CD4-positive, alpha-beta T cell (primary cell): ENCODE data around the gene TMEM69. TPM values are rescaled to one million over a fixed set of nuclear protein-coding genes. Genes with fewer than 3 reads are reported as not detected.

Experiments used
- ATAC-seq: fragments of 200-7000 bp; cut with Tn5 transposase; one replicate; pipeline ENCODE4 v1.10.0; 2022; ENCODE audit warnings: mild to moderate bottlenecking; ENCODE audit not compliant: poor library complexity
- CTCF ChIA-PET: fragments of 350-600 bp; sonication (Branson Sonifier 250); formaldehyde crosslinking; loops from one replicate; lab custom pipeline; 2021; ENCODE audit warnings: antibody characterized with exemption, inconsistent platforms; lab: Charles Lee
- POLR2A ChIA-PET: fragments of 350-600 bp; sonication (Branson Sonifier 250); formaldehyde crosslinking; loops from one replicate; lab custom pipeline; 2021; ENCODE audit warnings: antibody characterized with exemption, inconsistent platforms; lab: Charles Lee
- DNase-seq, 14 experiments: peaks; one replicate each; pipeline ENCODE4 v3.0.0-alpha.2; 2013 to 2020; ENCODE audit warnings: mixed read lengths in 2 of 14
- H3K27ac ChIP-seq, 2 donors: one replicate each; pipeline versions ENCODE4 v1.5.1 to v1.7.0; 2013; ENCODE audit warnings: low read length in 2 of 2, low read depth in 1 of 2, mild to moderate bottlenecking in 1 of 2
- H3K27me3 ChIP-seq, 2 experiments: 1 replicate in 1 of 2; 2 replicates in 1 of 2; pipeline versions ENCODE4 v1.6.1 to v1.7.0; 2013; ENCODE audit warnings: low read length in 2 of 2, control low read depth in 1 of 2, mild to moderate bottlenecking in 1 of 2, moderate library complexity in 1 of 2; ENCODE audit not compliant: insufficient read depth in 2 of 2, control insufficient read depth in 1 of 2
- H3K36me3 ChIP-seq: one replicate; pipeline ENCODE4 v1.6.1; 2013; ENCODE audit warnings: low read length, control low read depth; ENCODE audit not compliant: insufficient read depth
- H3K4me1 ChIP-seq: one replicate; pipeline ENCODE4 v1.6.1; 2013; ENCODE audit warnings: low read length, control low read depth; ENCODE audit not compliant: insufficient read depth
- H3K4me3 ChIP-seq: one replicate; pipeline ENCODE4 v1.5.1; 2013; ENCODE audit warnings: mild to moderate bottlenecking, low read length, moderate library complexity
- H3K9me3 ChIP-seq, 2 experiments: 1 replicate in 1 of 2; 2 replicates in 1 of 2; pipeline versions ENCODE4 v1.6.1 to v1.7.0; 2013; ENCODE audit warnings: low read length in 2 of 2, mild to moderate bottlenecking in 2 of 2, control low read depth in 1 of 2, moderate library complexity in 1 of 2; ENCODE audit not compliant: control insufficient read depth in 1 of 2, insufficient read depth in 1 of 2
- H3K27ac Mint-ChIP-seq: one replicate; pipeline ENCODE4 v1.8.0; 2020; ENCODE audit warnings: mixed read lengths
- H3K27me3 Mint-ChIP-seq: one replicate; pipeline ENCODE4 v1.8.0; 2021; ENCODE audit warnings: mixed read lengths
- H3K36me3 Mint-ChIP-seq: one replicate; pipeline ENCODE4 v1.8.0; 2021; ENCODE audit warnings: low read depth, mixed read lengths
- H3K4me1 Mint-ChIP-seq: one replicate; pipeline ENCODE4 v1.8.0; 2021; ENCODE audit warnings: low read depth, mixed read lengths
- H3K4me3 Mint-ChIP-seq: one replicate; pipeline ENCODE4 v1.8.0; 2020; ENCODE audit warnings: mild to moderate bottlenecking, mixed read lengths
- H3K9me3 Mint-ChIP-seq: one replicate; pipeline ENCODE4 v1.8.0; 2020; ENCODE audit warnings: mixed read lengths
- intact Hi-C, 2 experiments: fragments of 100-400 bp; cut with DNase I in 1 of 2; cut with micrococcal nuclease in 1 of 2; formaldehyde crosslinking; loops; one replicate each; pipeline versions ENCODE4 v1.15.1 to v1.9.0; 2023 to 2025; cut with DNase I, micrococcal nuclease
- total RNA-seq, 174 experiments: library from RNA in 2 of 174; stranded (reverse) in 2 of 174; gene quantifications; one replicate each; pipeline ENCODE4 v1.2.3 and lab custom pipeline; 2021 to 2026
- TF ChIP-seq, protein P1 (sequence below): fragments of 200-600 bp; IDR thresholded peaks from one replicate; pipeline ENCODE4 v1.8.0; 2022; ENCODE audit warnings: antibody characterized with exemption, mild to moderate bottlenecking

Gene TMEM69
- total RNA-seq, 2 experiments from 2014 or later = 5.6 to 6.3 TPM

DNA sequence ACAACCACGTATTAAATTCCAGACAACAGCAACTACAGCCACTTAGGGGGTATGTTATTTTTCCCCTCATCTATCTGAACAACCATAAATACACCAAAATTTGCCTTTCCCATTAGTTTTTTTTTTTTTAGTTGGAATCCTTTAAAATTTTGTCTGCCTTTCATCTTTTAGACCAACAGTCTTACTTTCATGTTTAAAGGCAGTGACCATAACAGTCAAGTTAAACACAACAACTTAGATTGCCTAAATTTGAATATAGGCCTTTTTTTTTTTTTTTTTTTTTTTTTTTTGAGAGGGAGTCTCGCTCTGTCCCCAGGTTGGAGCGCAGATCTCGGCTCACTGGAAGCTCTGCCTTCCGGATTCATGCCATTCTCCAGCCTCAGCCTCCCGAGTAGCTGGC is 5.0 kb upstream of the TMEM69 start:
- Mint-ChIP-seq H3K4me3 (peak overlapping the region; percentile 69), H3K27ac (peak overlapping the region; percentile 30), H3K9me3 (no peaks in the 10 kb centered on the region), H3K36me3 (peaks cover 29% of the 10 kb centered on the region), H3K27me3 (no peaks in the 10 kb centered on the region), H3K4me1 (peaks cover 78% of the 10 kb centered on the region)
- no peak for ATAC-seq
- Histone ChIP-seq H3K27ac (no peak overlapping the region), H3K4me3 (no peak overlapping the region), H3K27me3 (no peaks in the 10 kb centered on the region), H3K36me3 (no peaks in the 10 kb centered on the region), H3K9me3 (no peaks in the 10 kb centered on the region), H3K4me1 (peaks cover 37% of the 10 kb centered on the region)
- intact Hi-C loops = loop anchor here (10.0 kb wide), 2 partner anchors 158 to 668 kb away; partner anchors contain the start of genes HECTD3 (in 1 of the 2), PRDX1 (in 1 of the 2) and UROD (in 1 of the 2)
- DNase-seq = no peak
- TF ChIP-seq, protein P1, sequence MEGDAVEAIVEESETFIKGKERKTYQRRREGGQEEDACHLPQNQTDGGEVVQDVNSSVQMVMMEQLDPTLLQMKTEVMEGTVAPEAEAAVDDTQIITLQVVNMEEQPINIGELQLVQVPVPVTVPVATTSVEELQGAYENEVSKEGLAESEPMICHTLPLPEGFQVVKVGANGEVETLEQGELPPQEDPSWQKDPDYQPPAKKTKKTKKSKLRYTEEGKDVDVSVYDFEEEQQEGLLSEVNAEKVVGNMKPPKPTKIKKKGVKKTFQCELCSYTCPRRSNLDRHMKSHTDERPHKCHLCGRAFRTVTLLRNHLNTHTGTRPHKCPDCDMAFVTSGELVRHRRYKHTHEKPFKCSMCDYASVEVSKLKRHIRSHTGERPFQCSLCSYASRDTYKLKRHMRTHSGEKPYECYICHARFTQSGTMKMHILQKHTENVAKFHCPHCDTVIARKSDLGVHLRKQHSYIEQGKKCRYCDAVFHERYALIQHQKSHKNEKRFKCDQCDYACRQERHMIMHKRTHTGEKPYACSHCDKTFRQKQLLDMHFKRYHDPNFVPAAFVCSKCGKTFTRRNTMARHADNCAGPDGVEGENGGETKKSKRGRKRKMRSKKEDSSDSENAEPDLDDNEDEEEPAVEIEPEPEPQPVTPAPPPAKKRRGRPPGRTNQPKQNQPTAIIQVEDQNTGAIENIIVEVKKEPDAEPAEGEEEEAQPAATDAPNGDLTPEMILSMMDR = no peak
- POLR2A ChIA-PET = interaction anchor here (1.3 kb wide), 1 partner anchor 10 kb away, joined by 3 read pairs; no protein-coding TSS in a partner anchor
- CTCF ChIA-PET = no interaction called here

DNA sequence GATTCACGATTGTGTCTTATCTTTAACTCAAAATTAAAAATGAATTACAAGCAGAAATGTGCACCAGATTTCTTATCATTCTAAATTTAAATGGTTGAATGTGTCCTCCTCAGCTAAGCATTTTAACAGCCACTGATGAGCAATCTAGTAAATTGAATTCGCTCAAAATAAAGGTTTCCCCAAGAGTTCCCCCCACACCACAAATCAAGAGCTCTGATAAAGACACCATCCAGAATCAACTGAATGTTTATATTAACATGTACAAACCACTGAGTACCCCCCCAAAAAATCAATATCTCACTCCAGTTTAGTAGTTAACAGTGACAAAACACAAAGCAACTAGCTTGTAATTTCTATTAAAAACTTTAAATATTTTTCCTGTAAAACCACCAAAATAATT is 3.6 kb upstream of the TMEM69 start:
- H3K27ac Mint-ChIP-seq = no peak overlapping the region
- H3K36me3 Mint-ChIP-seq = peaks cover 37% of the 10 kb centered on the region
- DNase-seq = no peak
- peak overlapping the region; percentile 99 for H3K4me3 Mint-ChIP-seq
- TF ChIP-seq, protein P1 = no peak
- ChIA-PET POLR2A (interaction anchor here (0.6 to 3.6 kb wide), 2 partner anchors 76 to 99 kb away, joined by 3 to 65 read pairs; partner anchors contain the start of gene NASP), CTCF (no interaction called here)
- ATAC-seq = no peak
- H3K27me3 Mint-ChIP-seq = no peaks in the 10 kb centered on the region
- Histone ChIP-seq H3K9me3 (no peaks in the 10 kb centered on the region), H3K4me1 (peaks cover 43% of the 10 kb centered on the region), H3K27ac (no peak overlapping the region), H3K27me3 (no peaks in the 10 kb centered on the region), H3K4me3 (no peak overlapping the region), H3K36me3 (no peaks in the 10 kb centered on the region)
- intact Hi-C loops = loop anchor here (10.0 kb wide), 2 partner anchors 160 to 670 kb away; partner anchors contain the start of genes HECTD3 (in 1 of the 2), PRDX1 (in 1 of the 2) and UROD (in 1 of the 2)
- H3K9me3 Mint-ChIP-seq = no peaks in the 10 kb centered on the region
- H3K4me1 Mint-ChIP-seq = peaks cover 71% of the 10 kb centered on the region

DNA sequence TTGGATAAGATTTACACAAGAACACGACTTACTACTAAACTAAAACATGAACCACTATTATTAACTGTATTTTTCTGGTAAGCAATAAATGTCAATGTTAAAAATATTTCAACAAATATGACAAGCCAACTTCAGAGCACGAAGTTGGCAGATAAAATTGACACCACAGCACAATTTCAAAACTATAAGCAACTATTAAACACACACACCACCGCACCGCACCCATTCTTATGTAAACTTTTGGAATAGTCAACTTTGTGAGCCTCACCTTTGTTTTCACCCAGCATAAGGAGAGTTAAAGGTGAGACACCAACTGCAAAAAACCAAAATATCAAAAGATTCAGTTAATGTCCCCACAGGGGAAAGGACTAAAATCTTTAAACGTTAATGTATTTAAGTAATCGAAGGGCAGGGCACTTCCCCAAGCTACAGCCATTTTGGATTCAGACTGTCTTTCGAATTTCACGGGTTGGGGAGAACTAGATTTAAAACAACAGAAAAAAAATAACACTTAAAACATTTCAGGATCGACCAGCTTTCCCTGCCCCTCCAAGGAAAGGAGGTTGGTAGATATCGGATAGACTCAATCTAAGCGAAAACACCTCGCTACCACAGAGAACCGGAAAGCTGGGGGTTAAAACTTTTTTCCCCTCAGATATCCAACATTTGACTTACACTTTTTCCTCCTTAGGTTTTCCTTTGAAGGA is 2.5 kb upstream of the TMEM69 start:
- Mint-ChIP-seq H3K27ac (peak overlapping the region; percentile 100), H3K4me1 (peaks cover 61% of the 10 kb centered on the region), H3K36me3 (peaks cover 37% of the 10 kb centered on the region), H3K4me3 (peak overlapping the region; percentile 99), H3K9me3 (no peaks in the 10 kb centered on the region), H3K27me3 (no peaks in the 10 kb centered on the region)
- H3K27me3 ChIP-seq = no peaks in the 10 kb centered on the region
- intact Hi-C loops = loop anchor here (2.0 to 10.0 kb wide), 10 partner anchors 101 to 673 kb away; partner anchors contain the start of genes CCDC163 (in 2 of the 2), HECTD3 (in 2 of the 2), MMACHC (in 2 of the 2) and UROD (in 2 of the 2)
- ATAC-seq = no peak
- H3K4me1 ChIP-seq = peaks cover 44% of the 10 kb centered on the region
- CTCF ChIA-PET = interaction anchor here (1.5 kb wide), 1 partner anchor 101 kb away, joined by 6 read pairs; the partner anchor contains the start of gene NASP
- peak overlapping the region; percentile 97 for H3K27ac ChIP-seq
- TF ChIP-seq, protein P1 = no peak
- H3K4me3 ChIP-seq = peak overlapping the region; percentile 95
- H3K9me3 ChIP-seq = no peaks in the 10 kb centered on the region
- peak in 3 of 14 experiments; percentile 13 to 38 (median 36) for DNase-seq
- no peaks in the 10 kb centered on the region for H3K36me3 ChIP-seq
- POLR2A ChIA-PET = interaction anchor here (0.5 to 3.6 kb wide), 28 partner anchors 9 to 989 kb away, joined by 3 to 65 read pairs (median 5); partner anchors contain the start of genes AKR1A1, BTBD19, CCDC163 and HECTD3
